ENCODE measurements around the gene ACO1. TPM values are rescaled to one million over a fixed set of nuclear protein-coding genes. Genes with fewer than 3 reads are reported as not detected.

The ACO1 gene
- total and polyA plus RNA-seq, 9 of the 15 experiments (the other 6 are each of a cell fraction or from before 2014, with no cell fraction given) = 0.96 to 29.7 (median 16.9) TPM

DNA sequence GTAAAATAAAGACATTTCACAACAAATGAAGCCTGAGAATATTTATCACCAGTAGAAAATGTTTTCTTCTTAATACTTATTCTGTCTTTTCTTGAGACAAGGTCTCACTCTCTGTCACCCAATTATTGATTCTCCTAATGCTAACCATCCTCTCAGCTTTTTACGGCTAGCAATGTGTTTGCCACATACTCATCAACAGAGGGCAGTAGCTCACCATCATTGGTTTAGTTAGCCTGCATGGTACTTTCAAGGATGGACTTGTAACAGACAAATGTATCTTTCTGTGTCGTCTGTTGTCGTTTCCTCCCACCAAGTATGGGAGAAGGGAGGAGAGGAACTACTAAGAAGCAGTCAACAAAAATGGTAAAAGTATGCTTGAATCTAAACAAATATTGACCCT, 5.9 kb upstream of the ACO1 start (continued):
- TF ChIP-seq, protein P1, sequence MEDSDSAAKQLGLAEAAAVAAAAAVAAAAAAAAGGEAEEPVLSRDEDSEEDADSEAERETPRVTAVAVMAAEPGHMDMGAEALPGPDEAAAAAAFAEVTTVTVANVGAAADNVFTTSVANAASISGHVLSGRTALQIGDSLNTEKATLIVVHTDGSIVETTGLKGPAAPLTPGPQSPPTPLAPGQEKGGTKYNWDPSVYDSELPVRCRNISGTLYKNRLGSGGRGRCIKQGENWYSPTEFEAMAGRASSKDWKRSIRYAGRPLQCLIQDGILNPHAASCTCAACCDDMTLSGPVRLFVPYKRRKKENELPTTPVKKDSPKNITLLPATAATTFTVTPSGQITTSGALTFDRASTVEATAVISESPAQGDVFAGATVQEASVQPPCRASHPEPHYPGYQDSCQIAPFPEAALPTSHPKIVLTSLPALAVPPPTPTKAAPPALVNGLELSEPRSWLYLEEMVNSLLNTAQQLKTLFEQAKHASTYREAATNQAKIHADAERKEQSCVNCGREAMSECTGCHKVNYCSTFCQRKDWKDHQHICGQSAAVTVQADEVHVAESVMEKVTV (CRISPR knock-in tag; IDR thresholded peaks at IDR 0.05) = peak; percentile 49; the same call in 1 of the 2 replicates
- TF ChIP-seq RBFOX2 (IDR thresholded peaks at IDR 0.05; ENCODE audit: low read depth, low read length) (no peak), RAD21 (CRISPR knock-in tag; conservative IDR thresholded peaks at IDR 0.05 in 1 of 2, IDR thresholded peaks at IDR 0.05 in 1 of 2) (peak; percentile 68 to 81), LARP7 (IDR thresholded peaks at IDR 0.05) (no peak)

DNA sequence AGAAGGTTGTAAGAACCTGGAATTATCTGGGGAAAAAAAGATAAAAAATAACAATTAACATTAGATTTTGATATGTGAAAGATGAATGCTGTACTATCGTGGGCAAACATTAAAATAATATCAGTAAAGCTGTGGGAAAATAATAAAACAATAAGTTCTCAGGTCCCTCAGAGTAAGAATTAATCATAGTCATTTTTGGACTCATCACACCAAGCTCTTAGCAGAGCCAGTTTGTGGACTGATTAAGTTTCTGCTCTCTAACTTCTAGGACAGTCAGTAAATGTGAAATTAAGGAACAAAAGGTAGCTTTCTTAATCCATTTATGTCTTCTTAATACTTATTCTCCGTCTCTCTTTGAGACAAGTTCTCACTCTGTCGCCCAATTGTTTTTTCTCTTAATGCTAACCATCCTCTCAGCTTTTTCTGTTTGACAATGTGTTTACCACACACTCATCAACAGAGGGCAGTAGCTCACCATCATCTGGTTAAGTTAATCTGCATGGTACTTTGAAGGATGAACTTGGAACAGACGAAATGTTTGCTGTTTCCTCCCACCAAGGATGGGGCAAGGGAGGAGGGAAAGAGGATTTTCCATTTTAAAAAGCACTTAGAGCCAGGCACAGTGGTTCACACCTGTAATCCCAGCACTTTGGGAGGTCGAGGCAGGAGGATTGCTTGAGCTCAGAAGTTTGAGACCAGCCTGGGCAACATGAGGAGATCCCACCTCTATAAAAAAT, 5.3 kb upstream of the ACO1 start:
- POLR2A ChIA-PET = interaction anchor here (0.9 to 1.7 kb wide), 5 partner anchors 147 to 203 kb away, joined by 3 to 5 read pairs (median 4); partner anchors contain the start of gene RIGI
- peak; percentile 92 for FAIRE-seq
- TF ChIP-seq EGR1 (conservative IDR thresholded peaks at IDR 0.05) = no peak
- no peak for TF ChIP-seq ETS2 (tag; IDR thresholded peaks at IDR 0.05; ENCODE audit: borderline replicate concordance, poor library complexity, severe bottlenecking)
- no peak for TF ChIP-seq SP2 (IDR thresholded peaks at IDR 0.05; ENCODE audit: extremely low read depth, low read depth, low read length, poor library complexity, severe bottlenecking)
- TF ChIP-seq, protein P2, sequence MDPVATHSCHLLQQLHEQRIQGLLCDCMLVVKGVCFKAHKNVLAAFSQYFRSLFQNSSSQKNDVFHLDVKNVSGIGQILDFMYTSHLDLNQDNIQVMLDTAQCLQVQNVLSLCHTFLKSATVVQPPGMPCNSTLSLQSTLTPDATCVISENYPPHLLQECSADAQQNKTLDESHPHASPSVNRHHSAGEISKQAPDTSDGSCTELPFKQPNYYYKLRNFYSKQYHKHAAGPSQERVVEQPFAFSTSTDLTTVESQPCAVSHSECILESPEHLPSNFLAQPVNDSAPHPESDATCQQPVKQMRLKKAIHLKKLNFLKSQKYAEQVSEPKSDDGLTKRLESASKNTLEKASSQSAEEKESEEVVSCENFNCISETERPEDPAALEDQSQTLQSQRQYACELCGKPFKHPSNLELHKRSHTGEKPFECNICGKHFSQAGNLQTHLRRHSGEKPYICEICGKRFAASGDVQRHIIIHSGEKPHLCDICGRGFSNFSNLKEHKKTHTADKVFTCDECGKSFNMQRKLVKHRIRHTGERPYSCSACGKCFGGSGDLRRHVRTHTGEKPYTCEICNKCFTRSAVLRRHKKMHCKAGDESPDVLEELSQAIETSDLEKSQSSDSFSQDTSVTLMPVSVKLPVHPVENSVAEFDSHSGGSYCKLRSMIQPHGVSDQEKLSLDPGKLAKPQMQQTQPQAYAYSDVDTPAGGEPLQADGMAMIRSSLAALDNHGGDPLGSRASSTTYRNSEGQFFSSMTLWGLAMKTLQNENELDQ (CRISPR knock-in tag; IDR thresholded peaks at IDR 0.05; ENCODE audit: borderline replicate concordance) = no peak
- TF ChIP-seq BDP1 (IDR thresholded peaks at IDR 0.05; ENCODE audit: insufficient read depth, insufficient read length) = no peak
- TF ChIP-seq, protein P3, sequence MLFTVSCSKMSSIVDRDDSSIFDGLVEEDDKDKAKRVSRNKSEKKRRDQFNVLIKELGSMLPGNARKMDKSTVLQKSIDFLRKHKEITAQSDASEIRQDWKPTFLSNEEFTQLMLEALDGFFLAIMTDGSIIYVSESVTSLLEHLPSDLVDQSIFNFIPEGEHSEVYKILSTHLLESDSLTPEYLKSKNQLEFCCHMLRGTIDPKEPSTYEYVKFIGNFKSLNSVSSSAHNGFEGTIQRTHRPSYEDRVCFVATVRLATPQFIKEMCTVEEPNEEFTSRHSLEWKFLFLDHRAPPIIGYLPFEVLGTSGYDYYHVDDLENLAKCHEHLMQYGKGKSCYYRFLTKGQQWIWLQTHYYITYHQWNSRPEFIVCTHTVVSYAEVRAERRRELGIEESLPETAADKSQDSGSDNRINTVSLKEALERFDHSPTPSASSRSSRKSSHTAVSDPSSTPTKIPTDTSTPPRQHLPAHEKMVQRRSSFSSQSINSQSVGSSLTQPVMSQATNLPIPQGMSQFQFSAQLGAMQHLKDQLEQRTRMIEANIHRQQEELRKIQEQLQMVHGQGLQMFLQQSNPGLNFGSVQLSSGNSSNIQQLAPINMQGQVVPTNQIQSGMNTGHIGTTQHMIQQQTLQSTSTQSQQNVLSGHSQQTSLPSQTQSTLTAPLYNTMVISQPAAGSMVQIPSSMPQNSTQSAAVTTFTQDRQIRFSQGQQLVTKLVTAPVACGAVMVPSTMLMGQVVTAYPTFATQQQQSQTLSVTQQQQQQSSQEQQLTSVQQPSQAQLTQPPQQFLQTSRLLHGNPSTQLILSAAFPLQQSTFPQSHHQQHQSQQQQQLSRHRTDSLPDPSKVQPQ (CRISPR knock-in tag; IDR thresholded peaks at IDR 0.05; ENCODE audit: borderline replicate concordance) = no peak
- TF ChIP-seq SIX5 (IDR thresholded peaks at IDR 0.05; ENCODE audit: borderline replicate concordance in 1 of 2, insufficient read depth in 1 of 2, low read depth in 1 of 2, low read length in 2 of 2) = no peak
- peak; percentile 80 to 92 for TF ChIP-seq RAD21 (CRISPR knock-in tag; conservative IDR thresholded peaks at IDR 0.05 in 1 of 2, IDR thresholded peaks at IDR 0.05 in 1 of 2)

More for the DNA sequence above, 5.3 kb upstream of the ACO1 start:
- no peaks in the 10 kb centered on the region for H3K9me3 ChIP-seq (replicated peaks; ENCODE audit: control insufficient read depth, insufficient read depth, low read depth, low read length)
- CTCF ChIA-PET (ENCODE audit: low intra/inter-chr PET ratio) = interaction anchor here (0.6 to 4.7 kb wide), 7 partner anchors 53 to 589 kb away, joined by 3 to 93 read pairs (median 15); partner anchors contain the start of genes NDUFB6 and RIGI
- no peak overlapping the region for H3K27ac ChIP-seq (ENCODE audit: extremely low read depth, low read depth, low read length)
- intact Hi-C loops (cut with micrococcal nuclease) (loop anchor here (1.0 kb wide), 3 partner anchors 147 to 589 kb away; partner anchors contain the start of gene RIGI), in situ Hi-C loops (cut with MboI) (loop anchor here (25.0 kb wide), 1 partner anchor 858 kb away; the partner anchor contains the start of gene SPINK4)
- no TSS peak for BruUV-seq (replicated peaks)
- H3K79me2 ChIP-seq (ENCODE audit: control insufficient read depth, insufficient read depth, low read length) = no peaks in the 10 kb centered on the region
- ATAC-seq (peak; percentile 86), DNase-seq (ENCODE audit: extremely low read depth in 1 of 4, low spot score in 3 of 4) (peak; percentile 34 to 72 (median 45))
- no peak overlapping the region for H3K4me3 ChIP-seq
- WGBS (ENCODE audit: insufficient coverage, low coverage, missing lambda C conversion rate) = 0% methylated on average over 5 of the region's 5 CpGs
- no peaks in the 10 kb centered on the region for H3K27me3 ChIP-seq (ENCODE audit: control insufficient read depth in 2 of 2, insufficient read depth in 2 of 2, low read length in 2 of 2)
- no peak overlapping the region for H3K4me2 ChIP-seq (ENCODE audit: insufficient read depth, low read length)
- no peaks in the 10 kb centered on the region for H3K36me3 ChIP-seq (ENCODE audit: control insufficient read depth, insufficient read depth, low read length)
- no peak overlapping the region for H2AFZ ChIP-seq (ENCODE audit: low read depth, low read length)
- no peaks in the 10 kb centered on the region for H4K20me1 ChIP-seq (replicated peaks; ENCODE audit: control insufficient read depth, insufficient read depth, low read length)
- H3K4me1 ChIP-seq (replicated peaks in 1 of 2; ENCODE audit: control insufficient read depth in 2 of 2, insufficient read depth in 2 of 2, low read length in 2 of 2) = no peaks in the 10 kb centered on the region
- H3K9ac ChIP-seq (ENCODE audit: insufficient read depth in 1 of 2, low read depth in 2 of 2, low read length in 2 of 2) = no peak overlapping the region
- H3K9me1 ChIP-seq (ENCODE audit: control insufficient read depth, insufficient read depth, low read length) = no peaks in the 10 kb centered on the region

Data from K562 (cell line).